Uterus (tissue), 2 donors: ENCODE data around the gene DPM3.

Experiments used
- POLR2A ChIP-seq, 2 donors: fragments of 450-650 bp; IDR thresholded peaks; one replicate each; pipeline ENCODE4 v1.6.1; 2016; ENCODE audit warnings: antibody characterized with exemption in 2 of 2, mild to moderate bottlenecking in 1 of 2, moderate library complexity in 1 of 2
- TF ChIP-seq, protein P1 (sequence below), 4 experiments: fragments of 200-600 bp in 2 of 4; fragments of 450-650 bp in 2 of 4; sonication (generic) in 2 of 4; IDR thresholded peaks; one replicate each; pipeline ENCODE4 v1.5.1; 2016 to 2019; ENCODE audit warnings: antibody characterized with exemption in 4 of 4, mild to moderate bottlenecking in 2 of 4, moderate library complexity in 1 of 4

DNA sequence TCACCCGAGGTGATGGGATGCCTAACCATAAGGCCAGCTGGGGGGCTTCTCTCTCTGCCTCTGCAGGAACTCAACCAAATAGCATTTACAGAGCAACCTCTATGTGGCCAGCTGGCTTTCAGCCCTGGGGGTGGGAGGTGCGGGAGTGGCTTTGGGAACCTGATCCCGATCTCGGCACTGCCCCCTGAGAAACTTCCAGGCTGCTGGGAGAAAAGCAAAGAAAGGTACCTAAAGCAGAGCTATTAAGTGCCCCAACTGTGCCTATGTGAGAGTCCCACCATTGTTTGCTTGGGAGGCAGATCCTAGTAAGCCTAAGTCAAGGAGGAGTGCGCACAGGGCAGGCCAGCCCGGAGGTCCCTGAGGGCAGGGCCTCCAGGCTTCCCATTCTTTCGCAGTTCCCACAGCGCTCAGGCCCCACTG lies 25.7 kb upstream of the DPM3 start:
- TF ChIP-seq, protein P1, sequence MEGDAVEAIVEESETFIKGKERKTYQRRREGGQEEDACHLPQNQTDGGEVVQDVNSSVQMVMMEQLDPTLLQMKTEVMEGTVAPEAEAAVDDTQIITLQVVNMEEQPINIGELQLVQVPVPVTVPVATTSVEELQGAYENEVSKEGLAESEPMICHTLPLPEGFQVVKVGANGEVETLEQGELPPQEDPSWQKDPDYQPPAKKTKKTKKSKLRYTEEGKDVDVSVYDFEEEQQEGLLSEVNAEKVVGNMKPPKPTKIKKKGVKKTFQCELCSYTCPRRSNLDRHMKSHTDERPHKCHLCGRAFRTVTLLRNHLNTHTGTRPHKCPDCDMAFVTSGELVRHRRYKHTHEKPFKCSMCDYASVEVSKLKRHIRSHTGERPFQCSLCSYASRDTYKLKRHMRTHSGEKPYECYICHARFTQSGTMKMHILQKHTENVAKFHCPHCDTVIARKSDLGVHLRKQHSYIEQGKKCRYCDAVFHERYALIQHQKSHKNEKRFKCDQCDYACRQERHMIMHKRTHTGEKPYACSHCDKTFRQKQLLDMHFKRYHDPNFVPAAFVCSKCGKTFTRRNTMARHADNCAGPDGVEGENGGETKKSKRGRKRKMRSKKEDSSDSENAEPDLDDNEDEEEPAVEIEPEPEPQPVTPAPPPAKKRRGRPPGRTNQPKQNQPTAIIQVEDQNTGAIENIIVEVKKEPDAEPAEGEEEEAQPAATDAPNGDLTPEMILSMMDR (IDR thresholded peaks at IDR 0.05) = no peak
- no peak for TF ChIP-seq POLR2A (IDR thresholded peaks at IDR 0.05)
